T-helper 17 cell (primary cell): ENCODE results near the gene PCDHGA1. TPM values are rescaled to one million over a fixed set of nuclear protein-coding genes. Genes with fewer than 3 reads are reported as not detected.

ENCODE experiments used
- ATAC-seq: fragments of 150-1000 bp; cut with Tn5 transposase; 2 replicates; pipeline ENCODE4 v1.10.0; 2021; ENCODE audit warnings: mild to moderate bottlenecking, moderate library complexity
- DNase-seq, 3 donors: peaks; one replicate each; pipeline versions ENCODE4 v3.0.0 to v3.0.0-alpha.2; 2020 to 2021
- H3K9me3 ChIP-seq: one replicate; pipeline ENCODE4 v1.7.0; 2013; ENCODE audit warnings: low read length, mild to moderate bottlenecking; ENCODE audit not compliant: control insufficient read depth, poor library complexity, severe bottlenecking
- H3K27ac Mint-ChIP-seq: one replicate; pipeline ENCODE4 v1.8.0; 2022; ENCODE audit warnings: mild to moderate bottlenecking, moderate library complexity, mixed read lengths
- H3K27me3 Mint-ChIP-seq: one replicate; pipeline ENCODE4 v1.8.0; 2022; ENCODE audit warnings: mixed read lengths
- H3K36me3 Mint-ChIP-seq: one replicate; pipeline ENCODE4 v1.8.0; 2022; ENCODE audit warnings: low read depth, mixed read lengths
- H3K4me1 Mint-ChIP-seq: one replicate; pipeline ENCODE4 v1.8.0; 2022; ENCODE audit warnings: mild to moderate bottlenecking, mixed read lengths
- H3K4me3 Mint-ChIP-seq: one replicate; pipeline ENCODE4 v1.8.0; 2022; ENCODE audit warnings: mild to moderate bottlenecking, moderate library complexity, mixed read lengths
- total RNA-seq, 4 donors: library from RNA in 2 of 4; stranded (reverse) in 2 of 4; gene quantifications; one replicate each; pipeline ENCODE4 v1.2.3 and lab custom pipeline; 2022 to 2026

PCDHGA1 gene
- total RNA-seq, 2 donors from 2014 or later, result not detected

GRCh38 chr5:141356133-141356532 is 25.8 kb downstream of the PCDHGA1 start:
- H3K9me3 ChIP-seq, result no peaks in the 10 kb centered on the region
- no peaks in the 10 kb centered on the region for H3K4me1 Mint-ChIP-seq
- H3K27me3 Mint-ChIP-seq, result peaks cover 43% of the 10 kb centered on the region
- peaks cover 2% of the 10 kb centered on the region for H3K36me3 Mint-ChIP-seq
- ATAC-seq (no peak), DNase-seq (no peak)
- no peak overlapping the region for H3K4me3 Mint-ChIP-seq
- no peak overlapping the region for H3K27ac Mint-ChIP-seq

- ATAC-seq, result no peak
- peaks cover 45% of the 10 kb centered on the region for H3K27me3 Mint-ChIP-seq
- H3K27ac Mint-ChIP-seq, result no peak overlapping the region
These were observed 26.6 kb downstream of the PCDHGA1 start for GRCh38 chr5:141356950-141357349.

GRCh38 chr5:141359790-141360426 is 29.6 kb downstream of the PCDHGA1 start, which contains the start of gene PCDHGB2:
PCDHGB2 (plus strand) TSS chr5:141359994; CDS start chr5:141360136, 142 bp downstream.
- H3K9me3 ChIP-seq, result peaks cover 8% of the 10 kb centered on the region
- H3K4me1 Mint-ChIP-seq, result no peaks in the 10 kb centered on the region
- peaks cover 8% of the 10 kb centered on the region for H3K36me3 Mint-ChIP-seq
- peak within 1 kb of the TSS; percentile 52 for H3K4me3 Mint-ChIP-seq
- H3K27ac Mint-ChIP-seq, result no peak within 1 kb of the TSS
- peak; percentile 40 for ATAC-seq
- no peak for DNase-seq
- peaks cover 49% of the 10 kb centered on the region for H3K27me3 Mint-ChIP-seq

More at GRCh38 chr5:141356950-141357349, 26.6 kb downstream of the PCDHGA1 start:
- no peaks in the 10 kb centered on the region for H3K4me1 Mint-ChIP-seq
- no peak for DNase-seq
- peaks cover 2% of the 10 kb centered on the region for H3K36me3 Mint-ChIP-seq
- H3K4me3 Mint-ChIP-seq, result no peak overlapping the region
- H3K9me3 ChIP-seq, result no peaks in the 10 kb centered on the region

GRCh38 chr5:141360685-141361084 is 30.4 kb downstream of the PCDHGA1 start:
- no peak overlapping the region for H3K27ac Mint-ChIP-seq
- H3K36me3 Mint-ChIP-seq, result peaks cover 8% of the 10 kb centered on the region
- H3K4me3 Mint-ChIP-seq, result no peak overlapping the region

GRCh38 chr5:141362719-141363118 is 32.4 kb downstream of the PCDHGA1 start:
- H3K27ac Mint-ChIP-seq, result no peak overlapping the region
- peaks cover 57% of the 10 kb centered on the region for H3K27me3 Mint-ChIP-seq
- H3K4me1 Mint-ChIP-seq, result no peaks in the 10 kb centered on the region
- no peak overlapping the region for H3K4me3 Mint-ChIP-seq
- ATAC-seq (no peak), DNase-seq (no peak)
- H3K36me3 Mint-ChIP-seq, result peaks cover 11% of the 10 kb centered on the region
- H3K9me3 ChIP-seq, result peaks cover 19% of the 10 kb centered on the region

More at GRCh38 chr5:141360685-141361084, 30.4 kb downstream of the PCDHGA1 start:
- peaks cover 14% of the 10 kb centered on the region for H3K9me3 ChIP-seq
- H3K27me3 Mint-ChIP-seq, result peaks cover 49% of the 10 kb centered on the region
- H3K4me1 Mint-ChIP-seq, result no peaks in the 10 kb centered on the region
- DNase-seq (no peak), ATAC-seq (no peak)

- Mint-ChIP-seq H3K36me3 (peaks cover 10% of the 10 kb centered on the region), H3K4me1 (no peaks in the 10 kb centered on the region), H3K27me3 (peaks cover 51% of the 10 kb centered on the region), H3K27ac (peak within 1 kb of the TSS; percentile 8), H3K4me3 (no peak within 1 kb of the TSS)
- H3K9me3 ChIP-seq, result peaks cover 19% of the 10 kb centered on the region
- DNase-seq (no peak), ATAC-seq (no peak)
These were observed 33.8 kb downstream of the PCDHGA1 start, which contains the start of gene PCDHGA5 for GRCh38 chr5:141363952-141364660. PCDHGA5 (plus strand) TSS chr5:141364162; CDS start chr5:141364331, 169 bp downstream.

- H3K36me3 Mint-ChIP-seq, result peaks cover 10% of the 10 kb centered on the region
- H3K9me3 ChIP-seq, result peaks cover 19% of the 10 kb centered on the region
- DNase-seq (no peak), ATAC-seq (no peak)
- no peak overlapping the region for H3K4me3 Mint-ChIP-seq
- H3K27me3 Mint-ChIP-seq, result peaks cover 55% of the 10 kb centered on the region
- H3K27ac Mint-ChIP-seq, result no peak overlapping the region
- no peaks in the 10 kb centered on the region for H3K4me1 Mint-ChIP-seq
These were observed 35.9 kb downstream of the PCDHGA1 start for GRCh38 chr5:141366016-141366896.

- Mint-ChIP-seq H3K4me1 (no peaks in the 10 kb centered on the region), H3K27me3 (peaks cover 41% of the 10 kb centered on the region), H3K36me3 (peaks cover 5% of the 10 kb centered on the region), H3K4me3 (peak within 1 kb of the TSS; percentile 82), H3K27ac (no peak within 1 kb of the TSS)
- H3K9me3 ChIP-seq, result peaks cover 12% of the 10 kb centered on the region
- no peak for DNase-seq
- ATAC-seq, result peak; percentile 83
These were observed 39.9 kb downstream of the PCDHGA1 start, which contains the start of gene PCDHGB3 for GRCh38 chr5:141369994-141370848. PCDHGB3 (plus strand) TSS chr5:141370242; CDS start chr5:141370395, 153 bp downstream.

- H3K36me3 Mint-ChIP-seq, result peaks cover 2% of the 10 kb centered on the region
- no peaks in the 10 kb centered on the region for H3K4me1 Mint-ChIP-seq
These were observed 41.5 kb downstream of the PCDHGA1 start for GRCh38 chr5:141371572-141372475.

GRCh38 chr5:141373673-141374317 is 43.5 kb downstream of the PCDHGA1 start, which contains the start of gene PCDHGA6:
PCDHGA6 (plus strand) TSS chr5:141373891; CDS start chr5:141374084, 193 bp downstream.
- Mint-ChIP-seq H3K36me3 (peaks cover 2% of the 10 kb centered on the region), H3K4me3 (peak within 1 kb of the TSS; percentile 33), H3K4me1 (no peaks in the 10 kb centered on the region), H3K27me3 (peaks cover 27% of the 10 kb centered on the region), H3K27ac (peak within 1 kb of the TSS; percentile 53)
- ATAC-seq, result no peak
- DNase-seq, result no peak
- peaks cover 5% of the 10 kb centered on the region for H3K9me3 ChIP-seq

More at GRCh38 chr5:141371572-141372475, 41.5 kb downstream of the PCDHGA1 start:
- peaks cover 5% of the 10 kb centered on the region for H3K9me3 ChIP-seq
- Mint-ChIP-seq H3K27ac (peak overlapping the region; percentile 53), H3K4me3 (no peak overlapping the region), H3K27me3 (peaks cover 27% of the 10 kb centered on the region)
- ATAC-seq (no peak), DNase-seq (no peak)

GRCh38 chr5:141374627-141375026 is 44.3 kb downstream of the PCDHGA1 start:
- H3K4me3 Mint-ChIP-seq, result no peak overlapping the region
- peaks cover 5% of the 10 kb centered on the region for H3K9me3 ChIP-seq
- peaks cover 2% of the 10 kb centered on the region for H3K36me3 Mint-ChIP-seq
- no peak overlapping the region for H3K27ac Mint-ChIP-seq
- no peaks in the 10 kb centered on the region for H3K4me1 Mint-ChIP-seq
- H3K27me3 Mint-ChIP-seq, result peaks cover 27% of the 10 kb centered on the region
- ATAC-seq (no peak), DNase-seq (no peak)
